ENCODE results near the gene BRD4.

BRD4 gene

DNA sequence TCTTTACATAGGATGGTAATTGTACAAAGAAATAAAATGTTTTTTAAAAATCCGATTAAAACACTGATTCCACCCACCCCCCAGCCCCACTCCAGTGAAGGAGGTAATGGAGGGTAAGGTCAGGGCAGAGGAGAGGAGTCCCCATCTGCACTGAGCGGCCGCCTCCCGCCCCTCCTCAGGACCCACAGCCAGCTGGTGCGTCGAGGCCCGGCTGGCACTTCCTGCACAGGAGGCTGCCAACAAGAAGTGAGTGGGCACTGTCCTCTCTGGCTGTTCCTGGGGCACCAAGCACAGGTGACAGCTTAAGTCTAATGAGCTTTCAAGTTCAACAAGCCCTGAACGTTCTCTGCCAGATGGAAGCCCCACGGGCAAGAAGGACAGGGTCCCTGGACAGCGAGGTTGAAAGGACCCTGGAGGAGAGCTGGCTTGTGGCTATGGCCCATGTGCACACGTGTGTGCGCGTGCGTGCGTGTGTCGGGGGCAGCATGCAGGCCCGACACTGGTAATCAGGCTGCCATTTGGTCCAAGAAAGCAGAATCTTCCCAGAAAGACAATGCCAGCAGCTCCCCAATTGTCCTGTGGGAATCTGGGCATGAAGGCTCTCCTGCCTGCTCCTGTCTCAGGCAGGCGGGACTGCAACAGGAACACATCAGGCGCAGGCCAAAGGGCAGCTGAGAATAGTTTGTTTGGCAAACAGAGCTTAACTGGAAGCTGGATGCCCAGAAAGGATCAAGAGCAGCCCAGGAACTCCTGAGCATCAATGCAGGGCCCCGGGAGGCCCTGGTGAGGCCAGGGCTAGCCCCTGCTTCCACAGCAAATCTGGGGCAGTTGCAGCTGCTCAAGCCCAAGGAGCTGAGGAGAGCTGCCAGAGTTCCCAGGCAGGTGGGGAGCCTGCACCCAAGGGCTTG lies 85.0 kb downstream of the BRD4 start:
- no peak for DNase-seq

DNA sequence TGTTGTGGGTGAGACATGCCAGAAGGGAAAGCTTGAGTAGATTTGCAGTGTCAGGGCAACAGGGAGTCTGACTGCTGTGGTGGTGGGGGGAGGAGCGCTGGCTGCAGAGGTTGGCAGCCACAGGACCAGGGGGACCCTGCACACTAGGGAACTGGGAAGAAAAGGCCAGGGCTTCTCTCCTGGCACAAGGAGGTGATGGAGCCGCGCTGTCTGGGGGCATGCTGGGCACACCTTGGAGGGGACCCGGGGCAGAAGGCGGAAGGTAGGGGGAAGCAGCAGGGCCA lies 86.2 kb downstream of the BRD4 start:
- DNase-seq = no peak

DNA sequence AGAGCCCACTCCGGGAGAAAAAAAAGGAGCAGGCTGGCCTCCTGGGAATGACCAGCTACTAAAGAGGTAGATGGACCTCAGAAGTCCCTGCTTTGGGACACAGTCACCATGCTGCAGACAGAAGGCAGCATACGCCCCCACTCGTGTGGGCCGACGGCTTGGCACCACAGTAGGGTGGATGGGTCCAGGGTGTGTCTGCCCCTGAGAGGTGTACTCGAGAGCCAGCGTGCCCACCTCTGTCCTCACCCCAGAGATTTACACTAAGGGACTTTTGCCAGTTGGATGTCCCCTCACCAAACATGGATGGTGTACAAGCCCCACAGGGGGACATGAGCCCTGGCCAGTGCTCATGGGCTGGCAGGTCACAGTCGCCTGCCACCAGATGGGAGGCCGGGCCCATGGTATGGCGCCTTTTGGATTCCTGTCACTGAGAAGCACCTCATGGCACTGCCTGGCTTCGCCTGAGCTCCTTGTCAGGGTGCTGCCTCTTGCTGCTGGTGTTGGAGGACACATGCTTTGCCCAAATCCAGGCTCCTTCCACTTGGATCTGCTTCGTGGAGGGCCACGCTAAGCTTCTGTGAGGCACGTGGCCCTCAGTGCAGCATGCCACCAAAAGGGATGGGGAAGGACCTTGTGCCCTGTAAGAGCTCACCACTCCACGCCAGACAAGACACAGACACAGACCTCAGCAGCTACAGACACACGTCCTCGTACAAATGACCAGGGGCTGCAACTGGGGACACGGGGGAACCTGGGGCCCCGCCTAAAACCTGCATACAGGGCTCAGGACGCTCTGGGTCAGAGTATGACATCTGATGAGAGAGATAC lies 86.8 kb downstream of the BRD4 start:
- DNase-seq = no peak

DNA sequence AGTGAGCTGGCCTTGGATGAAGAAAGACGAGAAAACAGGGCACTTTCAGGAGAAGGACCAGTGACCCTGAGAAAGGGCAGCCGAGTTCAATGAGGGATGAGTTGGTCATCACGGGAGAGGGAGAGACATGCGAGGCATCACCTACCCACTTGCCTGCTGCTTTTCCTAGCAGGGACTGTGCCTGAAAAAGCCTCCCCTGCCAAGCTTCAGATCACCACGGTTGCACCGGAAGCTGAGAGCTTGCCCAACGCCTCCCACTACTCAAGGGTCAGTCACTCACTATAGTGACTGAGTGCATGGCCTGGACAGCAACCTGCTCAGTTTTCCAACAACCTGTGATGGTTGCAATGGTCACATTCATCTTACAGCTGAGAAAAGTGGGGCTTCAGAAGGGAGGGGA lies 87.5 kb downstream of the BRD4 start:
- no peak for DNase-seq

DNA sequence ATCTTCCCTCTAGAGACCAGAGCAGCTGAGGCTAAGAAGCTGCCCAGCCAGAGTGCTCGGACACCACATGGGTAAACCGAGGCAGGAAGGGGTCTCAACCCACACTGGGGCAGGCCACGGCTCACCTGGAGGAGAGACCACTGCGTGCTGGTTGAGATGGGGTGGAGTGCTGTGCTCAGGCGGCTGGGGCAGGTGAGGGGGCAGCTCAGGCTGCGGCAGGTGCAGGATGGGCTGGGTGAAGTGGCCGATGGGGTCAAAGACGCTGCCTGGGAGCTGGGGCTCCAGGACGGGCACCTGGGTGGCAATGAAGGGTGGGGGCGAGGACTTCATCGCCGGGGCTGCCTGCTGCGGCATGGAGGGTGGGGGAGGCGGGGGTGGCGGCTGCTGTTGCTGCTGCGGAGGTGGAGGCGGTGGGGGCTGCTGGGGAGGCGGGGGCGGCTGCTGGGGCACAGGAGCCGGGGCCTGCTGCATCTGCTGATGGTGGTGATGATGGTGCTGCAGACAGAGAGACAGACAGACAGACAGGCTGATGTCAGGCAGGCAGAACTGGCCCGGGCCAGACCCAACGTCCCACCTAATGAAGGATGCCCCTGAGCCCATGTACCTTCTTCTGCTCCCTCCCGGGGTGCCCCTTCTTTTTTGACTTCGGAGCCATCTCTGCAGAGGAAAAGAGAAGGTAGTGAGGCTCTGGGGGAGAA lies 88.1 kb downstream of the BRD4 start:
- DNase-seq = no peak

DNA sequence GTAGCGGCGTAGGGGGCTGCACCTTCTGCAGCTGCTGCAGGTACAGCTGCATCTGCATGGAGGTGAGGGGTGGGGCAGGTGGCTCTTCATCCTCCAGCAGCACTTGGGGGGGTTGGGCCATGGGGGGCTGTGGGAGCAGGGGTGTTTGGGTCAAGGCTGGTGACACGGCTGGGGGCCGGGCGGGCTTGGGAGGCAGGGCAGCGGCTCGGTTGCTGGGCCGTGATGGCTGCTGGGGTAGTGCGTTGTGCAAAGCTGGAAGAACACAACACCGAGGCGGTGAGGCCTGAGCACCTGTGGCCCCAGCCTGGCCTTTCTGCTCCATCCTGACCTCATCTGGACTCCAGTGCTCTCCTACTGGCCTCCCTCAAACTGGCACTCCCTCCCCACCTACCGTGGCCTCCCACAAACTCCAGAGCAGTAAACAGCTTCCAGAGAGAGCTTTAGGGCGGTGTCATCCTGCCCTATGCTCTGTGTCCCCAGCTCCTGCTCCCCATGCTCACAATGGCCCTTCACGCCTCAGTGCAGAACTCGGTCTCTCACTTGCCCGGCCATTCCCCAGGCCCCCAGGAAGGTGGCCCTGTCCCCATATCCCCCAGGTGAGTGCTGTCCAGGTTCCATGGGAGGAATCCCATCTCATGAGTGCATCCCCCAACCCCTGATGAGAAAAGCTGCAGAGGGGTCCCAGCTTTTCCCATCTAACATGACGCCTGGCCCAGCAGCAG lies 88.9 kb downstream of the BRD4 start:
- no peak for DNase-seq

DNA sequence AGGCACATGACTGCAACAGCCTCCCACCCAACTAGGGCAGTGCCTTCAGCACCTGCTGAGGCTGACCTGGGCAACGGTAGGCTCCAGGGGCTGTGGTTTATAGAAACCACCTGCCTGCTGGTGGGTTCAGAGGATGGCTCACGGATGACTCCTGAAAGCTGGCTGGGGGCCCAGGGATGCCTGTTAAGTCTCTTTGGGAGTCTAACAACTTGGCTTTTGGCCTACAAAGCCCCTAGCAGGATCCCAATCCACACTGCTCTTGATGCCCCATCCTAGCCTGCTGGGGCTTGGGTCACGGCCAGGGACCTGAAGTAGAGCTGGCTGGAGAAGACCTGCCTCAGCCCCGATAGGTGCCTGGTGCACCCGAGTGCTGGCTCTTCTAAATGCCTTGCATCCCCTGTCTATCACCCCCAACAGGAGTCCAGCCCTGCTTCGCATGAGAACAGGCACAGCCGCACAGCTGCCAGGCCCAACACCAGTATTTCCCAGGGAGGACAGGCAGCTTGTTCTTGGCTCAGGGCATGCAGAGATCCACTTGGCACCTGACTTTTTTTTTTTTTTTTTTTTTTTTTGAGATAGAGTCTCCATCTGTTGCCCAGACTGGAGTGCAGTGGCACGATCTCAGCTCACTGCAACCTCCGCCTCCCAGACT lies 91.0 kb downstream of the BRD4 start:
- no peak for DNase-seq

DNA sequence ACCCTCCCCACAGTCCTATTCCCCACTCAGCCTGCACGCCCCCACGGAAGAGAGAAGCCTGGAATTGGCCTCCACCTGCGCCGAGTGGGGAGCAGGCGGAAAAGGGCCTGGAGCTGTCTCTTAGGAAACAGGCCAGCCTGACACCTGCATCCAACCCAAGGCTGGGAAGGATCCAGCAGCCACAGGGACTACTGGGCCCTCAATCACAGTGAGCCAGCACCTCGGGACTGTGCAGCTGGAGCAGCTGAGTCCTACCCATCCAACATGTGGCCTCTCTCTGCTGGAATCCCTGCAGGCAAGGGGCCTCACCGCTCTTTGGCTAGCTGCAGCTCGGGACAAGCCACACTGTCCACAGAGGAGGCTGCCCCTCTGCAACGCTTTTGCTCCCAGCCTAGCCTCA lies 91.8 kb downstream of the BRD4 start:
- no peak for DNase-seq

DNA sequence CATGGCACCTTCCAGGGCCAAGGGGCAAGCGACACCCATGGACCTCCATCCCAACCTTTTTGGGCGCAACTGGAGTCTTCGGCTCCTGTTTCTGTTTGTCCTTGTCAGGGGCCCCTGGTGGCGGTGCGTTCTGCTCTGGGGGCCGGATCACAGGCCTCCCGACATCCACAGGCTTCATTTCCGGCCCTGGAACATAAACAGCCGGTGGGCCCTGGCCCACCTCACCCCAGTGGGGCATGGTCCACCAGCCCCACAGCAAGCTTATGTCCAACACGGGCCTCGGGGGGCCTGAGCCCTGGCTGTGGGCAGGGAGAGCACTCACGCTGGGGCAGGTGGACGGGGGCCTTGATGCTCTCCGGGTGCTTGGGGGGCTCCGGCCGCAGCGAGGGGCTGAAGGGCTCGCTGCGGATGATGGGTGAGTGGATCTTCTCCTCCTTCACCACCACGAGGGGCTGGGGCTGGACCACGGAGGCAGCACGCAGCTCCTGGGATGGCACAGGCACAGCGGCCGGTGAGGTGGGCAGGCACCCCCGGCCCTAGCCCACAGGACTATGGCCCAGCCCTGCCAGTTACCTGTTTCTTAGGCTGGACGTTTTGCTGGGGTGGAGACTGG lies 92.9 kb downstream of the BRD4 start:
- no peak for DNase-seq

DNA sequence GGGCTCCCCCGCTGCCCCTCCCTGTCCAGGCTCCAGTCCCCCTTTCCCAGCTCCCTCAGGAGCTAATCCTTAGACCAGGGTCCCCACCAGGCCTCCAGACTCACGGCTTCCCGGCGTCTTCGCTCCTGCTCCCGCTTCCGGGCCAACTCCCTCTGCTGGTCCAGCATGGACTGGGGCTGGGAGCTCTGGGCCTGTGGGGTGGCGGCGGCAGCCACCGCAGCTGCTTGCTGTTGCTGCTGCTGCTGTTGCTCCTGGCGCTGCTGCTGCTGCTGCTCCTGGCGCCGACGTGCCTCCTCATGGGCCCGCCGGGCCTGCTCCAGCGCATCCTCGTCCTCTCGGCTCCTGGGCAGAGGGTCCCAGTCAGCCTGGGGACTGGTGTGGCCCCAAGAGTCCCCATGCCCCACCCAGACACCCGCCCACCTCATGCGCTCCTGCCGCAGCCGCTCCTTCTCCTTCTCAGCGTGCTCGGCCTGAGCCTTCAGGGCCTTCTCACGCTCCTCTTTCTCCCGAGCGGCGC lies 93.6 kb downstream of the BRD4 start:
- DNase-seq = no peak

DNA sequence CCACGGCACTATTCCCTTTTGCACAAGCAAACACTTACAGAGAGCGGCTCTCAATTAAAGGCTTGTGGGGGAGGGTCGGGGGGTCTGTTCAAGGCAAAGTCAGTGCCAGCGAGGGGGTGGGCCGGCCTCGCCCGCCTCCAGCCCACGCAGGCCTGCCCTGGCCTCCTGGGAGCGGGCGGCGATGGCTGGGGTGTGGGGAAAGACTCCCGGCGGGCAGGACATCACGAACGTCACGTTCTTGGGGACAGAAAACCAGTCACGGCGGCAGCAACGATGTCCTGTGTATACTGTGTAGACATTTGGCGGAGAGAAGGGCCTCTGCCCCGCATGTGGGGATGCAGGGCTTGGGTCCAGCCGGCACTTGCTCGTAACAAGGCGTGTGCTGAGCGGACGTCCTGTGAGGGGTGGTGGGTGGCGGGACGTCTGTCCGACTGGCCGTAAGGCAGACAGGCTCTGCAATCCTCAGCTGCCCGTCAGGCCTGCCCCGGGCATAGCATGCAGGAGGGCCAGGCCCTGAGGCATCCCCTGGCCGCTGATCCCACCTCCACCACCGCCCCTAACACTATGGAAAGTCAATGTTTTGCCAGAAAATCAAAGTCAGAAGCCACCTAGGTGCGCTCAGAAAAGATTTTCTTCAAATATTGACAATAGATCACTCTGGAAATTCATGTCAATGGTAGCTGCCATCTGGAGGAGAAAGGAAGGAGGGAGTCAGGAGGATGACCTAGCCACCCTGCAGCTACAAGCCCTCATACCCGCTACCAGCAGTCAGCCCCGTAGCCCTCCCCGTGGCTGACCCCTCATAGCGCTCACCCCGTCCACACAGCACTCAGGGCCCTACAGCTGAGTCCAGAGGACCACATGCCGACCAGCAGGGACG lies 94.3 kb downstream of the BRD4 start:
- DNase-seq = no peak

DNA sequence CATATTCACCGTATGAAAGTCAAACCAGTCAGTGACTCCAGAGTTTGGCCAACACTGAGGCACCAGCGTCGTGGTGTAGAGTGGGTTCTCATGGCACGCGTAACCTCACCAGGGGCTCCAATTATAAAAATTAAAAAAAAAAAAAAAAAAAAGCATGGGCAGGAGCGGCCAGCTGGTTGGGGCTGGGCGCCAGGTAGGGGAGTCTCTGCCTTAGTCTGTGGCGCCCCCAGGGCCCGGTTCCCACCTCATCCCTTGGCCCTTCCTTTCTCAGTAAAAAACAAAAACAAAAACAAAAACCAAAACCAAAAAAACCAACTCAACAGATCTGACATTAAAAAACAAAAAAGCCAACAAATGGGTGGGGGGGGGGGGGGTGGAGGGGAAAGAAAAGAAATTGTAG lies 95.5 kb downstream of the BRD4 start:
- no peak for DNase-seq

DNA sequence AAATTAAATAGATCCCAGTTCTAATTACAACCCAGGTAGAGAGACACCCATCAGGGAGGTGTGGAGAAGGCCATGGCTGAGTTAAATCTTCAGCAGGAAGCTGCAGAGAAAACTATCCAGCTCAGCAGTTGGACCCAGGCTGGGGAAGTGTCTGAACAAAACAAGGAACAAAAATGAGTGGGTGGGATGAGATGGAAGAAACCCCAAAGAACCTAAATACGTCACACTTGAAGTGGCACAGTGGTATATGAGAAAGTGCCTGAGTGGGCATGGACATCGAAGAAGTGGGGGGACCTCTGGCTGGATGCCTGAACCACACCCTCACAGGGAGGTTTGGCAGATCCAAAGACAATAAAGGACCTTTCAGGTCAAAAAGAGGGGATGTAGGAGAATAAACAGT lies 96.6 kb downstream of the BRD4 start:
- no peak for DNase-seq

DNA sequence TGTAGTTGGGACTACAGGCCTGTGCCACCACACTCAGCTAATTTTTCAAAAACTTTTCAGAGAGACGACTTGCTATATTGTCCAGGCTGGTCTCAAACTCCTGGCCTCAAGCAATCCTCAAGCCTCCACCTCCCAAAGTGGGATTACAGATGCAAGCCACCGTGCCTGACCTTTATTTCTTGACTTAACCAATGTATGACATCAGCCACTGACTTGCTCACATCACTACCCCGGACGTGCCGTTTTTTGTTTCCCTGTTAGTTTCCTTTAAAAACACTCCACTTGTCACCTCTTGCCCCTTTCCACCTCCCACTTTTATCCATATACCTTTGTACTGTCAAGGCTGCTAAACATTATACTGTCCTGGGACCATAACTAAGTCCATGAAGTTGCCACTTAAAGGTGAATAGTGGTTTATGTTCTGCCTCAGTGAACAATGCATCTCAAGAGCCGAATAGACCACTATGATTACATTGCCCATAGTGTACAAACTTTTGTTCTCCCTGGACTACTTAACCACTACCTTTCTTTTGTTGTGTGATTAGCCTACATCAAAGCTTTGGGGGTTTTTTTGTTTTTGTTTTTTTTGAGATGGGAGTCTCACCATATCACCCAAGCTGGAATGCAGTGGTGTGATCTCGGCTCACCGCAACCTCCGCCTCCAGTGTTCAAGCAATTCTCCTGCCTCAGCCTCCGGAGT lies 97.8 kb downstream of the BRD4 start:
- no peak for DNase-seq

DNA sequence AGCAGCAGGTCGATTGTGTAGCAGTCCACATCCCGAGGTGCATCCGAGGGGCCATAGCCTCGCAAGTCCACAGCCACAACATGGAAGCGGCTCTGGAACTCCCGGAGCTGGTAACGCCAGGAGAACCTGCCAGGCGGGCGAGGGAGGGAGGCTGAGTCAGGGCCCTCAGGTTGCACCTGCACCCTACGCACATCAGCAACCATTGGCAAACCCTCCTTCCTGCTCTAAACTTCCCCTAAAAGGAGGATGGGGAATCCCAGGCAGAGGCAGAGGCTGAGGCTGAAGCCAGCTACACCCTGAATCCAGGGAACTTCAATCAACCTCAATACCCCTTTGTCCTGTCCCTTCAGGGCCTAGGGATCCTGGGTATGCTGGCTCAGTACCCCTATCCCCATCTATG lies 101.1 kb downstream of the BRD4 start:
- no peak for DNase-seq

DNA sequence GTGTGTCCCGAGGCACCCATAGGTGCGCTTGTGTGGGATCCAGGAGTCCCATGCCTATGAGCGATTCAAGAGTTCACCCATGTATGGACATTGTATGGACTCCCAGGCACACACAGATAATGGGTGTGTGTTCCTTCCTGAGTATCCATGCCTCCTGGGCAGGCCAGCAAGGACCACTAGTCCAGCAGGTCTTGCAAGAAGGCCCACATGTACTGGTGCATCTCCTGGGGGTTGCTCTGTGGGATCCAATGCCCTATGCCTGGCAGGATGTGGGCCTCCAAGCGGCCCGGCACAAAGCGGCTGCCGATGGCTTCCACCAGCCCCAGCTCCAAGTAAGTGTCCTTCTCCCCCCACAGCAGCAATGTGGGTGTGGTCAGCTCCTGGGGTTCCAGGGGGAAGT lies 105.1 kb downstream of the BRD4 start:
- no peak for DNase-seq

DNA sequence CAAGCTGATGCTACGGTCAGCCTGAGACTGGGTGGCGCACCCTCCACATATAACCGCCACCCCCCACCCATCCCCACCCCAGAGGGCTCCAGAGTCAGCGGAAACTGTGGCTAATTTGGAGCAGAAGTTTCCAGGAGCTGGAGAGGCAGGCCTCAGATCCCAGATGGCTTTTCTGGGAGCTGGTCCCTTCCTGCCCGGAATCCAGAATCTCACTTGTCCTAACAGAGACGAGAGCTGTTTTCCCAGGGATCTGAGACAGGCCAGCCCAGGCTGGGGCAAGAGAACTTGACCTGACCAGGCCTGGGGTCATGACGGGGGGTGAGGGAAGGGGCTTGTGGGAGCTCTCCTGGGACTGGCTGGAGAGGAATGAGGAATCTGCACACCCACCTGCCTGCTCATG lies 106.6 kb downstream of the BRD4 start:
- no peak for DNase-seq

DNA sequence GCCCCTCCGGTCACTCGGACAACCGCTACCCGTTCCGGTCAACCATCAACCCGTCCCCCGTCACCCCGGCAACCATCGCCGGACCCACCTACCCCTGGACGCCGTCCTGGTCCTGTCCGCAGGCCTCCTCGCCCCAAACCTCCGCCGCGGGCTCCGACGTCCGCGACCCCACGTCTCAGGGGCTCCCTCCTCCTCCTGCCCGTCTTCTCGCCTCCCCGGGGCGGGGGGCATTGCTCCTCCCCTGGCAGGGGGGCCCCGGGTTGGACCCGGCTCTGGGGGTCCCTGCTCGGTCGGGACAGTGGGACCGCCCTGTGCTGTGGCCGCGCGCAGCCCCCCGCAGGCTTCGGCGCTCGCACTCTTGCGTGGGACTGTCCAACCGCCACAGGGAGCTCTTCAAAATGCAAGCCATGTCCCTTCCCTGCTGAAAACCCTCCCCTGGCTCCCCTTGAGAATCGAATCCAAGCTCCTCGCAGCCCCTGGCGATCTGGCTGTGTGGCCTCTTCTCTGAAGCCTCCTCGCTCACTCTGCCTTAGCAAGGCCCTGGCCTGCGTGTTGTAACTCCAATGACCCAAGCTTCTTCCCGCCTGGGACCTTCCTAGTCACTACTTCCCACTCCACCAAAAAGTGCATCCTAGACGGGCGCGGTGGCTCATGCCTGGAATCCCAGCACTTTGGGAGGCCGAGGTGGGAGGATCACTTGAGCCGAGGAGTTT lies 108.5 kb downstream of the BRD4 start:
- DNase-seq = no peak
